Lower leg skin (tissue), 4 donors: Measurements from ENCODE around the gene ARHGAP4. TPM values are rescaled to one million over a fixed set of nuclear protein-coding genes. Genes with fewer than 3 reads are reported as not detected.

Source experiments
- DNase-seq, 2 donors: peaks; one replicate each; pipeline ENCODE4 v3.0.0-alpha.2; 2019; ENCODE audit warnings: low spot score in 2 of 2
- H3K4me3 ChIP-seq: fragments of 200-600 bp; sonication (generic); 2 replicates; pipeline ENCODE4 v1.5.1; 2017; ENCODE audit warnings: mild to moderate bottlenecking, low read depth; ENCODE audit not compliant: poor library complexity, severe bottlenecking
- POLR2A ChIP-seq, 2 donors: fragments of 450-650 bp; IDR thresholded peaks; one replicate each; pipeline ENCODE4 v1.6.1; 2016 to 2017; ENCODE audit warnings: antibody characterized with exemption in 2 of 2, mild to moderate bottlenecking in 1 of 2, moderate library complexity in 1 of 2
- WGBS, 2 donors: methylation state at CpG; one replicate each; pipeline ENCODE4 v1.1.5; 2018; 5-methylcytosine and 5-hydroxymethylcytosine counted together
- intact Hi-C: fragments of 100-400 bp; cut with DNase I; formaldehyde crosslinking; loops from one replicate; pipeline ENCODE4 v1.15.0; 2023; ENCODE audit warnings: low total_unique reads
- total RNA-seq, 4 donors: library from RNA; depleted of rRNA; stranded (reverse); fragments of >200 nt; gene quantifications; one replicate each; pipeline ENCODE4 v1.1.0, GENCODE V29; 2016
- TF ChIP-seq, protein P1 (sequence below), 3 donors: fragments of 450-650 bp; IDR thresholded peaks; one replicate each; pipeline ENCODE4 v1.5.1; 2016; ENCODE audit warnings: antibody characterized with exemption in 3 of 3, mild to moderate bottlenecking in 3 of 3, moderate library complexity in 2 of 3

The ARHGAP4 gene
- total RNA-seq, 4 donors from 2014 or later = 2.7 to 14.8 (median 10.5) TPM

DNA sequence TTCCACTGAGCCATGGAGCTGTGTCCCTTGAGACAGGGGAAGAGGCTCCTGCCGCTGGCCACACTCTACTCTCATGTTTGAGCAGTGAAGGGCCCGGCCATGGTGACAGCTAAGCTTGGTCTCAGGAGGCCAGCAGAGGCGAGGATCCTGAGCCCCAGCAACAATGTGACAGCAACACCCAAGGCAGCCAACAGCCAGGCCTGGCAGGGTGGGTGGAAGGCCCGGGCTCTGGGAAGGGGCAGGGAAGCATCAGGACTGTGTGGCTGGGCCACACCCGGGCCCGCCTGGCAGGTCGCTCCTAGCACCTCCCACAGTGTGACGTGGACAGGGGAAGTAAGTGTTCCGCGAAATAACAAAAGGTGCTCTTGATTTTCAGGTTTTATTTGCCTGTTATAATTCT, 64.9 kb downstream of the ARHGAP4 start:
- intact Hi-C loops = no loop called here
- 48 to 71% methylated on average over 7 to 10 of the region's 10 CpGs for WGBS, 2 donors
- DNase-seq = no peak
- no peak overlapping the region for H3K4me3 ChIP-seq
- no peak for TF ChIP-seq POLR2A (IDR thresholded peaks at IDR 0.05)
- TF ChIP-seq, protein P1, sequence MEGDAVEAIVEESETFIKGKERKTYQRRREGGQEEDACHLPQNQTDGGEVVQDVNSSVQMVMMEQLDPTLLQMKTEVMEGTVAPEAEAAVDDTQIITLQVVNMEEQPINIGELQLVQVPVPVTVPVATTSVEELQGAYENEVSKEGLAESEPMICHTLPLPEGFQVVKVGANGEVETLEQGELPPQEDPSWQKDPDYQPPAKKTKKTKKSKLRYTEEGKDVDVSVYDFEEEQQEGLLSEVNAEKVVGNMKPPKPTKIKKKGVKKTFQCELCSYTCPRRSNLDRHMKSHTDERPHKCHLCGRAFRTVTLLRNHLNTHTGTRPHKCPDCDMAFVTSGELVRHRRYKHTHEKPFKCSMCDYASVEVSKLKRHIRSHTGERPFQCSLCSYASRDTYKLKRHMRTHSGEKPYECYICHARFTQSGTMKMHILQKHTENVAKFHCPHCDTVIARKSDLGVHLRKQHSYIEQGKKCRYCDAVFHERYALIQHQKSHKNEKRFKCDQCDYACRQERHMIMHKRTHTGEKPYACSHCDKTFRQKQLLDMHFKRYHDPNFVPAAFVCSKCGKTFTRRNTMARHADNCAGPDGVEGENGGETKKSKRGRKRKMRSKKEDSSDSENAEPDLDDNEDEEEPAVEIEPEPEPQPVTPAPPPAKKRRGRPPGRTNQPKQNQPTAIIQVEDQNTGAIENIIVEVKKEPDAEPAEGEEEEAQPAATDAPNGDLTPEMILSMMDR (IDR thresholded peaks at IDR 0.05) = no peak

Other genes with a start within 250 kb of the ARHGAP4 start
- 10 to 100 TPM; 26.5 to 43.5 (median 34.5) TPM for gene SLC6A8, start 238.3 kb downstream of the ARHGAP4 start, total RNA-seq
- gene BCAP31, start 201.9 kb downstream of the ARHGAP4 start, total RNA-seq = 100 to 1,000 TPM; 139 to 210 (median 169) TPM
- gene ABCD1, start 201.4 kb downstream of the ARHGAP4 start, total RNA-seq = 1 to 10 TPM; 5.0 to 9.3 (median 7.4) TPM
- 10 to 100 TPM; 10.9 to 21.9 (median 12.3) TPM for gene PLXNB3, start 162.0 kb downstream of the ARHGAP4 start, total RNA-seq
- under 1 TPM in 3 of 4 donors, not detected in 1; 0.30 to 0.79 (median 0.36) TPM for gene SRPK3, start 145.2 kb downstream of the ARHGAP4 start, total RNA-seq
- gene IDH3G, start 131.9 kb downstream of the ARHGAP4 start, total RNA-seq = 10 to 100 TPM; 66.2 to 94.8 (median 76.1) TPM
- 100 to 1,000 TPM in 3 of 4 donors, 10 to 100 TPM in 1; 90.2 to 169 (median 156) TPM for gene SSR4, start 131.6 kb downstream of the ARHGAP4 start, total RNA-seq
- 1 to 10 TPM; 2.2 to 6.4 (median 4.6) TPM for gene PDZD4, start 95.7 kb downstream of the ARHGAP4 start, total RNA-seq
- gene L1CAM, start 40.1 kb downstream of the ARHGAP4 start, total RNA-seq = 10 to 100 TPM in 2 of 4 donors, 1 to 10 TPM in 2; 3.0 to 12.9 (median 8.4) TPM
- gene AVPR2, start 21.6 kb downstream of the ARHGAP4 start, total RNA-seq = 1 to 10 TPM in 2 of 4 donors, under 1 TPM in 2; 0.53 to 2.6 (median 0.98) TPM
- gene NAA10, start 8.8 kb upstream of the ARHGAP4 start, total RNA-seq = 10 to 100 TPM; 32.6 to 70.9 (median 51.1) TPM
- gene RENBP, start 18.4 kb upstream of the ARHGAP4 start, total RNA-seq = 10 to 100 TPM in 1 of 4 donors, 1 to 10 TPM in 2, under 1 TPM in 1; 0.76 to 11.8 (median 4.2) TPM
- 10 to 100 TPM; 32.6 to 51.6 (median 40.9) TPM for gene HCFC1, start 45.6 kb upstream of the ARHGAP4 start, total RNA-seq
- 10 to 100 TPM; 10.1 to 21.6 (median 14.4) TPM for gene TMEM187, start 46.5 kb upstream of the ARHGAP4 start, total RNA-seq
- 10 to 100 TPM; 57.5 to 67.4 (median 60.6) TPM for gene IRAK1, start 93.6 kb upstream of the ARHGAP4 start, total RNA-seq
- gene MECP2, start 171.5 kb upstream of the ARHGAP4 start, total RNA-seq = 10 to 100 TPM; 30.7 to 34.9 (median 33.6) TPM
- not detected for gene OPN1LW, start 218.0 kb upstream of the ARHGAP4 start, total RNA-seq